ENCODE measurements around the gene BPI. TPM values are rescaled to one million over a fixed set of nuclear protein-coding genes. Genes with fewer than 3 reads are reported as not detected.
"Not testable (repeated sequence)": the region's sequence is repeated elsewhere in the genome, so short reads cannot be mapped to it uniquely, and the experiment has no call there.

The BPI gene
- not detected for total RNA-seq
- not detected for polyA plus RNA-seq
- 0 reads per million in 6 experiments for total RNA-seq

- POLR2A ChIA-PET, result no interaction called here
- peaks cover 4 to 24% (median 17%) of the 10 kb centered on the region in 4 donors for H3K4me1 Mint-ChIP-seq
- H3K9me3 Mint-ChIP-seq, result no peaks in the 10 kb centered on the region
- no peak for DNase-seq
- no peaks in the 10 kb centered on the region for H3K36me3 Mint-ChIP-seq
- ATAC-seq, result peak in 1 of 2 donors; percentile 27
- H3K27me3 Mint-ChIP-seq, result peaks cover 29 to 75% (median 47%) of the 10 kb centered on the region in 5 donors
- H3K27ac Mint-ChIP-seq, result peak within 1 kb of the TSS in 1 of 10 donors; percentile 9
- peak within 1 kb of the TSS in 3 of 10 donors; percentile 2 to 32 (median 16) for H3K4me3 Mint-ChIP-seq
Observed at GRCh38 chr20:38303908-38304379, at the start of gene BPI. Gene BPI (plus strand): TSS chr20:38304156. CDS start chr20:38304224, 68 bp downstream.

- POLR2A ChIA-PET, result interaction anchor here (0.7 kb wide), 1 partner anchor 32 kb away, joined by 3 read pairs; no protein-coding TSS in a partner anchor
- not testable (repeated sequence) for H3K4me1 Mint-ChIP-seq, ATAC-seq
Observed at GRCh38 chr20:38254621-38255020, 49.3 kb upstream of the BPI start.

DNA sequence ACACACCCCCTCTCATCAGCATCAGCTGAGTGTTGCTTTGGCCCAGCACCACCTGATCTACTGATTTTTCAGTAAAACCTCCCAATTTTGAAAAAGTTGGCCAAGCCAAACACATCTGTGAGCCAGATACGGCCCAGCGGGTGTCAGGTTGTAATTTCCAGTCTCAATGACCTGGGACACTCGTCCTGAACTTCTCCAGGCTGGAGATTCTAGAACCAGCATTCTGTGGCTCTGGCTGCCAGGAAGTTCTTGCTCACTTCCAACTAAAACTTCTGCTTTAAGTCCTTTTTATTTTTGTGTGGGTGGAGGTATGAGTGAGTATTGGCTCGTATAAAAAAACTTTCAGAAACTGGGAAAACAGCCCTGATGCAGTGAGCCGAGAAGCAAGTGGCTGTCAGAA, 48.6 kb upstream of the BPI start:
- no peak for ATAC-seq

More at GRCh38 chr20:38254621-38255020, 49.3 kb upstream of the BPI start:
- not testable (repeated sequence) for H3K4me3 Mint-ChIP-seq, H3K27ac Mint-ChIP-seq, H3K36me3 Mint-ChIP-seq, H3K9me3 Mint-ChIP-seq, DNase-seq
- peaks cover 17 to 50% (median 29%) of the 10 kb centered on the region in 5 donors for H3K27me3 Mint-ChIP-seq

GRCh38 chr20:38256021-38256420, 47.9 kb upstream of the BPI start:
- H3K9me3 Mint-ChIP-seq, result no peaks in the 10 kb centered on the region
- no peak for ATAC-seq
- no peak overlapping the region for H3K4me3 Mint-ChIP-seq
- peaks cover 24 to 64% (median 41%) of the 10 kb centered on the region in 5 donors for H3K27me3 Mint-ChIP-seq
- H3K4me1 Mint-ChIP-seq, result peaks cover 0 to 12% (median 6%) of the 10 kb centered on the region in 4 donors
- DNase-seq, result no peak
- no peaks in the 10 kb centered on the region for H3K36me3 Mint-ChIP-seq
- POLR2A ChIA-PET, result no interaction called here
- H3K27ac Mint-ChIP-seq, result no peak overlapping the region

More for the DNA sequence above, 48.6 kb upstream of the BPI start:
- H3K9me3 Mint-ChIP-seq, result no peaks in the 10 kb centered on the region
- POLR2A ChIA-PET, result no interaction called here
- peaks cover 23 to 58% (median 37%) of the 10 kb centered on the region in 5 donors for H3K27me3 Mint-ChIP-seq
- H3K4me3 Mint-ChIP-seq, result no peak overlapping the region
- H3K4me1 Mint-ChIP-seq, result peaks cover 0 to 7% (median 3%) of the 10 kb centered on the region in 4 donors
- no peaks in the 10 kb centered on the region for H3K36me3 Mint-ChIP-seq
- no peak for DNase-seq
- H3K27ac Mint-ChIP-seq, result no peak overlapping the region

GRCh38 chr20:38256966-38257365, 47.0 kb upstream of the BPI start:
- POLR2A ChIA-PET, result no interaction called here
- no peaks in the 10 kb centered on the region for H3K9me3 Mint-ChIP-seq
- no peak overlapping the region for H3K27ac Mint-ChIP-seq
- no peak for DNase-seq
- H3K4me1 Mint-ChIP-seq, result peaks cover 0 to 14% (median 7%) of the 10 kb centered on the region in 4 donors
- H3K4me3 Mint-ChIP-seq, result no peak overlapping the region
- no peak for ATAC-seq
- peaks cover 27 to 72% (median 48%) of the 10 kb centered on the region in 5 donors for H3K27me3 Mint-ChIP-seq
- no peaks in the 10 kb centered on the region for H3K36me3 Mint-ChIP-seq

- ATAC-seq, result no peak
- Mint-ChIP-seq H3K9me3 (no peaks in the 10 kb centered on the region), H3K4me3 (no peak overlapping the region), H3K27ac (no peak overlapping the region), H3K27me3 (peaks cover 29 to 73% (median 50%) of the 10 kb centered on the region in 5 donors), H3K36me3 (no peaks in the 10 kb centered on the region), H3K4me1 (peaks cover 0 to 14% (median 7%) of the 10 kb centered on the region in 4 donors)
- POLR2A ChIA-PET, result no interaction called here
- DNase-seq, result no peak
Observed at GRCh38 chr20:38258545-38259215, 45.3 kb upstream of the BPI start.

DNA sequence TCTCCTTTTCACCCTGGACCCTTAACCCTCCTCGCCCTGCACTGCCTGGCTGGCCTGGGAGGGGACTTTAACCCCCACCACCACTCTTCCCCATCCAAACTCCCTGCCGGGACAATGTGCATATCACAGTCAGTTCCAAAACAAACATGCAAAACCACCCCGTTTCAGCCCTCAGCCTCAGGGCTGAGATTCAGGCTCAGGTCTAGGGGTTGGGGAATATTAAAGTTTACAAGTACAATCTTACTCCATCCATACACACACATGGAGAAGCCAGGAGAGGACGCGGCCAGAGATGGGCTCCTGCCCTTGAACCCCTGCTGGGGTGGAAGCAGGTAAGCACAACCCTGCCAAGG, 44.0 kb upstream of the BPI start:
- H3K9me3 Mint-ChIP-seq, result no peaks in the 10 kb centered on the region
- H3K27me3 Mint-ChIP-seq, result peaks cover 31 to 86% (median 58%) of the 10 kb centered on the region in 5 donors
- H3K27ac Mint-ChIP-seq, result no peak overlapping the region
- DNase-seq (no peak), ATAC-seq (no peak)
- H3K4me3 Mint-ChIP-seq, result peak overlapping the region in 2 of 10 donors; percentile 6 to 50
- H3K36me3 Mint-ChIP-seq, result no peaks in the 10 kb centered on the region
- peaks cover 0 to 14% (median 7%) of the 10 kb centered on the region in 4 donors for H3K4me1 Mint-ChIP-seq
- POLR2A ChIA-PET, result no interaction called here

- peaks cover 32 to 88% (median 59%) of the 10 kb centered on the region in 5 donors for H3K27me3 Mint-ChIP-seq
- no peaks in the 10 kb centered on the region for H3K9me3 Mint-ChIP-seq
- POLR2A ChIA-PET, result no interaction called here
- no peak for DNase-seq
- no peaks in the 10 kb centered on the region for H3K36me3 Mint-ChIP-seq
- no peak for ATAC-seq
- H3K4me1 Mint-ChIP-seq, result peaks cover 0 to 14% (median 7%) of the 10 kb centered on the region in 4 donors
- H3K27ac Mint-ChIP-seq, result peak within 1 kb of the TSS in 1 of 10 donors; percentile 4
- peak within 1 kb of the TSS in 2 of 10 donors; percentile 6 to 50 for H3K4me3 Mint-ChIP-seq
Observed at GRCh38 chr20:38260378-38261053, 43.4 kb upstream of the BPI start, which contains the start of gene KIAA1755. Gene KIAA1755 (minus strand): TSS chr20:38260735. CDS start chr20:38260500, 235 bp downstream.

DNA sequence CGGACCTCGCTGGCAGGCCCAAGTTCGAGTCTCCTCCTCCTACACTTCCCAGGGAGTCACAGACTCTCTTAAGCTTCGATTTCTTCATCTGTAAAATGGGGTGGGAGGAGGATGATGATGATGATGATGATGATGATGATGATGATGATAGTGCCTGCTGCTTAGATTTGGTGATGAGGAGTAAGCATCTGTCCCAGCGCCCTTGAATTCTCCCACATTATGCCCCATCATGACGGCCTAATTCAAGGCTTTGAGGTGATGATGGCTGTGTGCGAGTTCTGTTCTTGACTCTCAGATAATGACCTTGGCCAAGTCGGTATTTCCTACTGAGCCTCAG, 42.9 kb upstream of the BPI start:
- DNase-seq (no peak), ATAC-seq (no peak)
- H3K9me3 Mint-ChIP-seq, result no peaks in the 10 kb centered on the region
- H3K36me3 Mint-ChIP-seq, result no peaks in the 10 kb centered on the region
- peak overlapping the region in 2 of 10 donors; percentile 6 to 39 for H3K4me3 Mint-ChIP-seq
- H3K27me3 Mint-ChIP-seq, result peaks cover 34 to 89% (median 56%) of the 10 kb centered on the region in 5 donors
- H3K27ac Mint-ChIP-seq, result peak overlapping the region in 1 of 10 donors; percentile 4
- H3K4me1 Mint-ChIP-seq, result peaks cover 0 to 14% (median 7%) of the 10 kb centered on the region in 4 donors
- POLR2A ChIA-PET, result no interaction called here

DNA sequence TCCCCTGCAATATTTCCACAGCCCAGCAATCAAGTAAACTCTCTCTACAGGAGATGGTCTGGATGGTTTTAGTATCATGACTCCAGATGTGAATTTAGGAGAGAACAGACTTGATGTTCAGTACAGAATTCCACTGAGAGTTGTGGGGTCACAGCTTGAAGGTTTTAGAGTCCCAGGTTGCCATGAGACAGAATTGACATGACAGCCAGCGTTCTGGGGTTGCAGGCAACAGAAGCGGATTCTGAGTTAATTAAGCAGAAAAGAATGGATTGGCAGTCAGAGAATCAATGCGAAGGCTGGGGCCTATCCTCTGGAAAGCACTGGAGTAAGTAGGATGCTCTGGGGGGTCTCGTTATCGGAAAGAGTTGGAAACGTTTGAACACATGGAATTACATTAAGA, 41.0 kb upstream of the BPI start:
- H3K4me3 Mint-ChIP-seq, result no peak overlapping the region
- H3K4me1 Mint-ChIP-seq, result peaks cover 0 to 14% (median 7%) of the 10 kb centered on the region in 4 donors
- H3K9me3 Mint-ChIP-seq, result no peaks in the 10 kb centered on the region
- H3K36me3 Mint-ChIP-seq, result no peaks in the 10 kb centered on the region
- H3K27me3 Mint-ChIP-seq, result peaks cover 31 to 82% (median 53%) of the 10 kb centered on the region in 5 donors
- no peak for DNase-seq
- H3K27ac Mint-ChIP-seq, result no peak overlapping the region
- no peak for ATAC-seq
- POLR2A ChIA-PET, result no interaction called here

GRCh38 chr20:38266426-38266825, 37.5 kb upstream of the BPI start:
- POLR2A ChIA-PET, result no interaction called here
- no peak for ATAC-seq
- Mint-ChIP-seq H3K27ac (no peak overlapping the region), H3K27me3 (peaks cover 15 to 69% (median 32%) of the 10 kb centered on the region in 5 donors), H3K4me3 (no peak overlapping the region), H3K4me1 (no peaks in the 10 kb centered on the region), H3K9me3 (peaks cover 0 to 2% (median 0%) of the 10 kb centered on the region in 9 donors), H3K36me3 (peaks cover 0 to 4% (median 0%) of the 10 kb centered on the region in 3 donors)
- DNase-seq, result no peak

DNA sequence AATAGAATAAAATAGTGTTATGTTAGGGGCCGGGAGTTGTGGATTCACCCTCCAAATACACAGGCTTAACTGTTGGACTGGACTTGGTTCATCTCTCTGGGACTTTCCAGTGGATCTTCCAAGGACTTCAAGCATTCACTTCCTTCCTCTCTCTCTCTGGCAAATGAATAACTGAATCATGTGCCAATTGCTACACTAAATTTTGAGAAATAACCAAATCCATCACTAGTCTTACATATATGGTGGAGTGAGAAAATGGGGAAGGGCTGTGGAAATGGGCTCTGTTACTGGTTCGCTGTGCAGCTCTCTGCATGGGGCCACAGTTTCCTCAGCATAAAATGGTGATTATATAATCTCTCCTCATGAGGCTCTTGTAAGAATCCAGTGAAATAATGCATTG, 36.7 kb upstream of the BPI start:
- peaks cover 0 to 2% (median 0%) of the 10 kb centered on the region in 9 donors for H3K9me3 Mint-ChIP-seq
- no peak for ATAC-seq
- no peaks in the 10 kb centered on the region for H3K4me1 Mint-ChIP-seq
- H3K27ac Mint-ChIP-seq, result no peak overlapping the region
- no peak for DNase-seq
- H3K4me3 Mint-ChIP-seq, result no peak overlapping the region
- H3K27me3 Mint-ChIP-seq, result peaks cover 15 to 61% (median 30%) of the 10 kb centered on the region in 5 donors
- H3K36me3 Mint-ChIP-seq, result peaks cover 0 to 4% (median 0%) of the 10 kb centered on the region in 3 donors
- POLR2A ChIA-PET, result no interaction called here
